ENCODE data around the gene JMJD7.

The JMJD7 gene

GRCh38 chr15:41847981-41848380 lies 20.1 kb downstream of the JMJD7 start:
- peaks cover 0 to 9% (median 0%) of the 10 kb centered on the region in 5 experiments for H3K27me3 ChIP-seq (replicated peaks in 2 of 5; ENCODE audit: control insufficient read depth in 4 of 5, insufficient read depth in 5 of 5, low read length in 4 of 5)
- H3K4me1 ChIP-seq (ENCODE audit: control extremely low read depth in 1 of 4, control insufficient read depth in 4 of 4, insufficient read depth in 4 of 4, low read length in 3 of 4): no peaks in the 10 kb centered on the region
- H3K4me3 ChIP-seq (ENCODE audit: control insufficient read depth in 1 of 7, extremely low read depth in 1 of 7, insufficient read depth in 4 of 7, low read depth in 2 of 7, low read length in 6 of 7): no peak overlapping the region
- ChIA-PET POLR2A (interaction anchor here (0.6 kb wide), 1 partner anchor 1266 kb away, joined by 3 read pairs; no protein-coding TSS in a partner anchor), CTCF (interaction anchor here (1.3 to 2.4 kb wide), 2 partner anchors 9 to 10 kb away, joined by 3 to 8 read pairs; partner anchors contain the start of gene PLA2G4B)
- no peak for DNase-seq
- peaks cover 0 to 40% (median 19%) of the 10 kb centered on the region in 4 experiments for H3K36me3 ChIP-seq (ENCODE audit: control insufficient read depth in 4 of 4, insufficient read depth in 4 of 4, low read length in 3 of 4)
- no peak overlapping the region for H3K27ac ChIP-seq (ENCODE audit: insufficient read depth in 1 of 2, low read depth in 1 of 2, low read length in 2 of 2, poor library complexity in 1 of 2, severe bottlenecking in 2 of 2)
- WGBS (ENCODE audit: insufficient coverage): 97% methylated on average over 9 of the region's 9 CpGs
- no peaks in the 10 kb centered on the region for H3K9me3 ChIP-seq (ENCODE audit: control extremely low read depth in 1 of 5, control insufficient read depth in 4 of 5, insufficient read depth in 2 of 5, low read depth in 1 of 5, low read length in 4 of 5)

- WGBS (ENCODE audit: insufficient coverage): 94% methylated on average over 9 of the region's 10 CpGs
- Histone ChIP-seq H3K27me3 (replicated peaks in 2 of 5; ENCODE audit: control insufficient read depth in 4 of 5, insufficient read depth in 5 of 5, low read length in 4 of 5) (peaks cover 0 to 9% (median 0%) of the 10 kb centered on the region in 5 experiments), H3K36me3 (ENCODE audit: control insufficient read depth in 4 of 4, insufficient read depth in 4 of 4, low read length in 3 of 4) (peaks cover 0 to 38% (median 17%) of the 10 kb centered on the region in 4 experiments), H3K27ac (ENCODE audit: insufficient read depth in 1 of 2, low read depth in 1 of 2, low read length in 2 of 2, poor library complexity in 1 of 2, severe bottlenecking in 2 of 2) (no peak overlapping the region), H3K9me3 (ENCODE audit: control extremely low read depth in 1 of 5, control insufficient read depth in 4 of 5, insufficient read depth in 2 of 5, low read depth in 1 of 5, low read length in 4 of 5) (no peaks in the 10 kb centered on the region), H3K4me1 (ENCODE audit: control extremely low read depth in 1 of 4, control insufficient read depth in 4 of 4, insufficient read depth in 4 of 4, low read length in 3 of 4) (no peaks in the 10 kb centered on the region), H3K4me3 (ENCODE audit: control insufficient read depth in 1 of 7, extremely low read depth in 1 of 7, insufficient read depth in 4 of 7, low read depth in 2 of 7, low read length in 6 of 7) (no peak overlapping the region)
- CTCF ChIA-PET: interaction anchor here (1.3 to 2.4 kb wide), 2 partner anchors 9 to 10 kb away, joined by 3 to 8 read pairs; partner anchors contain the start of gene PLA2G4B
- POLR2A ChIA-PET: interaction anchor here (0.6 kb wide), 1 partner anchor 1265 kb away, joined by 3 read pairs; no protein-coding TSS in a partner anchor
- no peak for DNase-seq
Observed at GRCh38 chr15:41848631-41849030, 20.7 kb downstream of the JMJD7 start.

GRCh38 chr15:41849204-41849603 lies 21.3 kb downstream of the JMJD7 start:
- H3K9me3 ChIP-seq (ENCODE audit: control extremely low read depth in 1 of 5, control insufficient read depth in 4 of 5, insufficient read depth in 2 of 5, low read depth in 1 of 5, low read length in 4 of 5): no peaks in the 10 kb centered on the region
- H3K36me3 ChIP-seq (ENCODE audit: control insufficient read depth in 4 of 4, insufficient read depth in 4 of 4, low read length in 3 of 4): peaks cover 0 to 36% (median 16%) of the 10 kb centered on the region in 4 experiments
- no peaks in the 10 kb centered on the region for H3K4me1 ChIP-seq (ENCODE audit: control extremely low read depth in 1 of 4, control insufficient read depth in 4 of 4, insufficient read depth in 4 of 4, low read length in 3 of 4)
- DNase-seq: no peak
- ChIA-PET POLR2A (no interaction called here), CTCF (interaction anchor here (2.7 kb wide), 1 partner anchor 11 kb away, joined by 11 read pairs; the partner anchor contains the start of gene PLA2G4B)
- H3K27me3 ChIP-seq (replicated peaks in 2 of 5; ENCODE audit: control insufficient read depth in 4 of 5, insufficient read depth in 5 of 5, low read length in 4 of 5): peaks cover 0 to 9% (median 0%) of the 10 kb centered on the region in 5 experiments
- WGBS (ENCODE audit: insufficient coverage): 73% methylated on average over 3 of the region's 6 CpGs
- no peak overlapping the region for H3K4me3 ChIP-seq (ENCODE audit: control insufficient read depth in 1 of 7, extremely low read depth in 1 of 7, insufficient read depth in 4 of 7, low read depth in 2 of 7, low read length in 6 of 7)
- no peak overlapping the region for H3K27ac ChIP-seq (ENCODE audit: insufficient read depth in 1 of 2, low read depth in 1 of 2, low read length in 2 of 2, poor library complexity in 1 of 2, severe bottlenecking in 2 of 2)

GRCh38 chr15:41849861-41850260 lies 22.0 kb downstream of the JMJD7 start:
- POLR2A ChIA-PET: no interaction called here
- 80% methylated on average over 8 of the region's 8 CpGs for WGBS (ENCODE audit: insufficient coverage)
- H3K36me3 ChIP-seq (ENCODE audit: control insufficient read depth in 4 of 4, insufficient read depth in 4 of 4, low read length in 3 of 4): peaks cover 0 to 31% (median 16%) of the 10 kb centered on the region in 4 experiments

GRCh38 chr15:41850482-41851166 lies 22.7 kb downstream of the JMJD7 start:
- peaks cover 0 to 30% (median 12%) of the 10 kb centered on the region in 4 experiments for H3K36me3 ChIP-seq (ENCODE audit: control insufficient read depth in 4 of 4, insufficient read depth in 4 of 4, low read length in 3 of 4)
- no peaks in the 10 kb centered on the region for H3K9me3 ChIP-seq (ENCODE audit: control extremely low read depth in 1 of 5, control insufficient read depth in 4 of 5, insufficient read depth in 2 of 5, low read depth in 1 of 5, low read length in 4 of 5)
- no peaks in the 10 kb centered on the region for H3K4me1 ChIP-seq (ENCODE audit: control extremely low read depth in 1 of 4, control insufficient read depth in 4 of 4, insufficient read depth in 4 of 4, low read length in 3 of 4)
- CTCF ChIA-PET: interaction anchor here (1.1 to 2.7 kb wide), 3 partner anchors 12 to 54 kb away, joined by 3 to 11 read pairs (median 3); partner anchors contain the start of gene PLA2G4B
- no peak for DNase-seq
- no peak overlapping the region for H3K27ac ChIP-seq (ENCODE audit: insufficient read depth in 1 of 2, low read depth in 1 of 2, low read length in 2 of 2, poor library complexity in 1 of 2, severe bottlenecking in 2 of 2)
- 74% methylated on average over 16 of the region's 16 CpGs for WGBS (ENCODE audit: insufficient coverage)
- H3K27me3 ChIP-seq (replicated peaks in 2 of 5; ENCODE audit: control insufficient read depth in 4 of 5, insufficient read depth in 5 of 5, low read length in 4 of 5): peaks cover 0 to 9% (median 0%) of the 10 kb centered on the region in 5 experiments
- POLR2A ChIA-PET: no interaction called here
- H3K4me3 ChIP-seq (ENCODE audit: control insufficient read depth in 1 of 7, extremely low read depth in 1 of 7, insufficient read depth in 4 of 7, low read depth in 2 of 7, low read length in 6 of 7): no peak overlapping the region

More at GRCh38 chr15:41849861-41850260, 22.0 kb downstream of the JMJD7 start:
- Histone ChIP-seq H3K27me3 (replicated peaks in 2 of 5; ENCODE audit: control insufficient read depth in 4 of 5, insufficient read depth in 5 of 5, low read length in 4 of 5) (peaks cover 0 to 9% (median 0%) of the 10 kb centered on the region in 5 experiments), H3K27ac (ENCODE audit: insufficient read depth in 1 of 2, low read depth in 1 of 2, low read length in 2 of 2, poor library complexity in 1 of 2, severe bottlenecking in 2 of 2) (no peak overlapping the region), H3K4me1 (ENCODE audit: control extremely low read depth in 1 of 4, control insufficient read depth in 4 of 4, insufficient read depth in 4 of 4, low read length in 3 of 4) (no peaks in the 10 kb centered on the region), H3K4me3 (ENCODE audit: control insufficient read depth in 1 of 7, extremely low read depth in 1 of 7, insufficient read depth in 4 of 7, low read depth in 2 of 7, low read length in 6 of 7) (no peak overlapping the region), H3K9me3 (ENCODE audit: control extremely low read depth in 1 of 5, control insufficient read depth in 4 of 5, insufficient read depth in 2 of 5, low read depth in 1 of 5, low read length in 4 of 5) (no peaks in the 10 kb centered on the region)
- CTCF ChIA-PET: interaction anchor here (1.3 to 2.7 kb wide), 2 partner anchors 11 to 55 kb away, joined by 3 to 11 read pairs; partner anchors contain the start of gene PLA2G4B
- DNase-seq: no peak

- H3K4me1 ChIP-seq (ENCODE audit: control extremely low read depth in 1 of 4, control insufficient read depth in 4 of 4, insufficient read depth in 4 of 4, low read length in 3 of 4): no peaks in the 10 kb centered on the region
- peaks cover 0 to 26% (median 9%) of the 10 kb centered on the region in 4 experiments for H3K36me3 ChIP-seq (ENCODE audit: control insufficient read depth in 4 of 4, insufficient read depth in 4 of 4, low read length in 3 of 4)
- ChIA-PET CTCF (interaction anchor here (1.1 to 2.7 kb wide), 4 partner anchors 10 to 54 kb away, joined by 3 to 11 read pairs (median 4); partner anchors contain the start of gene PLA2G4B), POLR2A (no interaction called here)
- H3K27me3 ChIP-seq (replicated peaks in 2 of 5; ENCODE audit: control insufficient read depth in 4 of 5, insufficient read depth in 5 of 5, low read length in 4 of 5): peaks cover 0 to 9% (median 0%) of the 10 kb centered on the region in 5 experiments
- H3K27ac ChIP-seq (ENCODE audit: insufficient read depth in 1 of 2, low read depth in 1 of 2, low read length in 2 of 2, poor library complexity in 1 of 2, severe bottlenecking in 2 of 2): no peak overlapping the region
- WGBS (ENCODE audit: insufficient coverage): 55% methylated on average over 11 of the region's 11 CpGs
- no peak overlapping the region for H3K4me3 ChIP-seq (ENCODE audit: control insufficient read depth in 1 of 7, extremely low read depth in 1 of 7, insufficient read depth in 4 of 7, low read depth in 2 of 7, low read length in 6 of 7)
- DNase-seq: no peak
- no peaks in the 10 kb centered on the region for H3K9me3 ChIP-seq (ENCODE audit: control extremely low read depth in 1 of 5, control insufficient read depth in 4 of 5, insufficient read depth in 2 of 5, low read depth in 1 of 5, low read length in 4 of 5)
Observed at GRCh38 chr15:41851167-41851523, 23.3 kb downstream of the JMJD7 start.
